OCI-LY3 (cell line): ENCODE data around the gene BTBD2.

Experiments
- H2AFZ ChIP-seq: fragments of 200-600, 300-600 bp; shearing (Covaris generic); 2 replicates; pipeline ENCODE4 v1.6.0; 2014; ENCODE audit warnings: antibody characterized with exemption, low read depth, low read length
- H3K27ac ChIP-seq: fragments of 200-600, 300-600 bp; sonication (generic); 2 replicates; pipeline ENCODE4 v1.5.1; 2014; ENCODE audit warnings: mild to moderate bottlenecking, low read length, moderate library complexity, mixed read lengths
- H3K27me3 ChIP-seq: fragments of 200-600, 300-600 bp; sonication (generic); 2 replicates; pipeline ENCODE4 v1.6.1; 2014; ENCODE audit warnings: low read depth, low read length, mixed read lengths
- H3K36me3 ChIP-seq: fragments of 200-600, 300-600 bp; sonication (generic); replicated peaks from 2 replicates; pipeline ENCODE3; 2014; ENCODE audit warnings: low read depth, low read length, mixed read lengths
- H3K4me1 ChIP-seq: fragments of 300-600, 200-600 bp; sonication (generic); 2 replicates; pipeline ENCODE4 v1.6.1; 2014; ENCODE audit warnings: low read length, mixed read lengths
- H3K4me2 ChIP-seq: fragments of 200-600, 300-600 bp; sonication (generic); 2 replicates; pipeline ENCODE4 v1.6.1; 2014; ENCODE audit warnings: low read length, mixed read lengths
- H3K4me3 ChIP-seq: fragments of 300-600, 200-600 bp; sonication (generic); 2 replicates; pipeline ENCODE4 v1.5.1; 2014; ENCODE audit warnings: antibody characterized with exemption, mild to moderate bottlenecking, low read length, moderate library complexity
- H3K79me2 ChIP-seq: fragments of 300-600, 200-600 bp; shearing (Covaris generic); 2 replicates; pipeline ENCODE4 v1.6.1; 2014; ENCODE audit warnings: mild to moderate bottlenecking, low read length, mixed read lengths
- H3K9ac ChIP-seq: fragments of 300-600, 200-600 bp; shearing (Covaris generic); 2 replicates; pipeline ENCODE4 v1.6.0; 2014; ENCODE audit warnings: mild to moderate bottlenecking, low read length, moderate library complexity
- H3K9me3 ChIP-seq: fragments of 200-600, 300-600 bp; shearing (Covaris generic); 2 replicates; pipeline ENCODE4 v1.6.1; 2014; ENCODE audit warnings: low read length, mixed read lengths; ENCODE audit not compliant: insufficient read depth
- H4K20me1 ChIP-seq: fragments of 200-600, 300-600 bp; sonication (generic); 2 replicates; pipeline ENCODE4 v1.6.1; 2016; ENCODE audit warnings: low read length, mixed read lengths; ENCODE audit not compliant: insufficient read depth
- EZH2phosphoT487 ChIP-seq: fragments of 200-600 bp; shearing (Covaris generic); IDR thresholded peaks from 2 replicates; pipeline ENCODE4 v1.6.1; 2018; ENCODE audit warnings: antibody characterized with exemption, mixed run types, low read depth
- TF ChIP-seq, protein P1 (sequence below): fragments of 200-600, 300-600 bp; sonication (generic); IDR thresholded peaks from 2 replicates; pipeline ENCODE4 v1.5.1; 2014; ENCODE audit warnings: antibody characterized with exemption, low read length, low read depth

BTBD2 gene

DNA sequence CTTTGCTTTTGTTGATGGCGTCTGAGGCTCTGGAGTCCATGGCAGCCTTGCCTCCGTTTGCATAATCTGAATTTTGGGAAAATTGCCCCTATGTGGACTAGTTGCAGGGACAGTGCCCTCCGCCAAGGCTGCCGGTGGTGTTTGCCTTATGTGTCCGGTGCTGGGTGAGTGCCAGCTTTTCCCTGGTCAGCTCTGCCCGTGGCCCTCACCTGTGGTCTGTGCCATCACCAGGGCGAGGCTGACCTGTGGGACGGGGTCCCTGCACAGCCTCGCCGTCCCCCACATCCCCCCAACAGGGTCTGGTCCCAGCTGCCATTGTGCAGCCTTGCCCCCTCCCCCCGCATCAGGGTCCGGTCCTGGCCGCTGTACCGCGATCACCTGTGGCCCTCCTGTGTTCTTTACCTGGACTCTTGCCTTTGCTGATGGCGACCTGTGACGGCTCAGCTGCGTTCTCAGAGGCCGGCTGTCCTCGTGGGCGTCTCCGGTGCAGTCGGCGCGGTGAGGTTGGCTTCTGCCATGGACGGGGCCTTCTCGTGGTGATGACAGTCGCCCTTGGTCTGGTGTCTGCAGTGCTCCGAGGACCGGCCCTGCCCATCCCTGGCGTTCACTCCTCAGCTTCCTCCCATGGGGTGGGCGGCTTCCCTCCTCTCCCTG, 61.9 kb downstream of the BTBD2 start:
- no peak for TF ChIP-seq EZH2phosphoT487
- TF ChIP-seq, protein P1, sequence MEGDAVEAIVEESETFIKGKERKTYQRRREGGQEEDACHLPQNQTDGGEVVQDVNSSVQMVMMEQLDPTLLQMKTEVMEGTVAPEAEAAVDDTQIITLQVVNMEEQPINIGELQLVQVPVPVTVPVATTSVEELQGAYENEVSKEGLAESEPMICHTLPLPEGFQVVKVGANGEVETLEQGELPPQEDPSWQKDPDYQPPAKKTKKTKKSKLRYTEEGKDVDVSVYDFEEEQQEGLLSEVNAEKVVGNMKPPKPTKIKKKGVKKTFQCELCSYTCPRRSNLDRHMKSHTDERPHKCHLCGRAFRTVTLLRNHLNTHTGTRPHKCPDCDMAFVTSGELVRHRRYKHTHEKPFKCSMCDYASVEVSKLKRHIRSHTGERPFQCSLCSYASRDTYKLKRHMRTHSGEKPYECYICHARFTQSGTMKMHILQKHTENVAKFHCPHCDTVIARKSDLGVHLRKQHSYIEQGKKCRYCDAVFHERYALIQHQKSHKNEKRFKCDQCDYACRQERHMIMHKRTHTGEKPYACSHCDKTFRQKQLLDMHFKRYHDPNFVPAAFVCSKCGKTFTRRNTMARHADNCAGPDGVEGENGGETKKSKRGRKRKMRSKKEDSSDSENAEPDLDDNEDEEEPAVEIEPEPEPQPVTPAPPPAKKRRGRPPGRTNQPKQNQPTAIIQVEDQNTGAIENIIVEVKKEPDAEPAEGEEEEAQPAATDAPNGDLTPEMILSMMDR, result no peak
- H4K20me1 ChIP-seq, result peaks cover 88% of the 10 kb centered on the region
- H3K4me2 ChIP-seq, result no peak overlapping the region
- H2AFZ ChIP-seq, result no peak overlapping the region
- H3K4me1 ChIP-seq, result no peaks in the 10 kb centered on the region
- peaks cover 96% of the 10 kb centered on the region for H3K79me2 ChIP-seq
- H3K27me3 ChIP-seq, result no peaks in the 10 kb centered on the region
- no peak overlapping the region for H3K27ac ChIP-seq
- H3K9me3 ChIP-seq, result no peaks in the 10 kb centered on the region
- no peak overlapping the region for H3K9ac ChIP-seq
- peaks cover 27% of the 10 kb centered on the region for H3K36me3 ChIP-seq
- H3K4me3 ChIP-seq, result no peak overlapping the region

GRCh38 chr19:1953037-1953436, 62.5 kb downstream of the BTBD2 start:
- no peaks in the 10 kb centered on the region for H3K9me3 ChIP-seq
- no peak overlapping the region for H2AFZ ChIP-seq
- no peak overlapping the region for H3K4me2 ChIP-seq
- no peaks in the 10 kb centered on the region for H3K27me3 ChIP-seq
- peaks cover 27% of the 10 kb centered on the region for H3K36me3 ChIP-seq
- peaks cover 99% of the 10 kb centered on the region for H3K79me2 ChIP-seq
- H3K4me3 ChIP-seq, result no peak overlapping the region
- peaks cover 90% of the 10 kb centered on the region for H4K20me1 ChIP-seq
- H3K27ac ChIP-seq, result no peak overlapping the region
- no peak overlapping the region for H3K9ac ChIP-seq
- TF ChIP-seq EZH2phosphoT487, result no peak
- TF ChIP-seq, protein P1, result no peak
- H3K4me1 ChIP-seq, result no peaks in the 10 kb centered on the region

- peaks cover 90% of the 10 kb centered on the region for H4K20me1 ChIP-seq
- no peak overlapping the region for H3K4me3 ChIP-seq
- H3K4me2 ChIP-seq, result no peak overlapping the region
- H3K79me2 ChIP-seq, result peaks cover 99% of the 10 kb centered on the region
- H3K4me1 ChIP-seq, result no peaks in the 10 kb centered on the region
- no peak overlapping the region for H3K27ac ChIP-seq
- H3K9me3 ChIP-seq, result no peaks in the 10 kb centered on the region
- H2AFZ ChIP-seq, result no peak overlapping the region
- H3K9ac ChIP-seq, result no peak overlapping the region
- peaks cover 27% of the 10 kb centered on the region for H3K36me3 ChIP-seq
- H3K27me3 ChIP-seq, result no peaks in the 10 kb centered on the region
- no peak for TF ChIP-seq EZH2phosphoT487
- TF ChIP-seq, protein P1, result no peak
These were observed 62.9 kb downstream of the BTBD2 start for GRCh38 chr19:1952635-1953034.

DNA sequence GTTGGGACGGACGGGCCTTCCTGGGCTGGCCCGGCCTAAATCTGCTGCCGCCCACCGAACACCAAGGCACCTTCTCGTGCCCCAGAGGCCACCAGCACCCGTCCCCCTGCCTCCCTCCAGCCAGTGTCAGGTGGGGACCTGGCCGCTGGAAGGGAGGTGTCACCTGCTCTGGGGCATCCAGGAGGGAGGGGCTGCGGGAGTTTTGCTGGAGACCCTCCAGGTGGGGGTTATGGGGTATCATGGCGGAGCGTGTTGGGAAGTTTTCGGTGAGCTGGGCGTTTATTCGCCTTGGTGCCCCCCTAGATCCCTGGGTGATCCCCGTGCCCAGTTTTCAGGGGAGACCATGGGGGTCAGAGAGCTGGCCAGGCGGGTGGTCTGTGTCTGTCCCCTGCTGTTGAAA, 64.9 kb downstream of the BTBD2 start:
- H3K36me3 ChIP-seq, result peaks cover 32% of the 10 kb centered on the region
- peaks cover 84% of the 10 kb centered on the region for H4K20me1 ChIP-seq
- no peaks in the 10 kb centered on the region for H3K9me3 ChIP-seq
- H2AFZ ChIP-seq, result no peak overlapping the region
- no peak overlapping the region for H3K4me2 ChIP-seq
- no peaks in the 10 kb centered on the region for H3K27me3 ChIP-seq
- no peak for TF ChIP-seq EZH2phosphoT487
- TF ChIP-seq, protein P1, result no peak
- no peak overlapping the region for H3K27ac ChIP-seq
- no peak overlapping the region for H3K4me3 ChIP-seq
- H3K4me1 ChIP-seq, result no peaks in the 10 kb centered on the region
- H3K79me2 ChIP-seq, result peaks cover 95% of the 10 kb centered on the region
- H3K9ac ChIP-seq, result no peak overlapping the region
